Peyer's patch (tissue), 4 donors: Measurements from ENCODE around the gene ARMH3.

Experiments
- POLR2A ChIP-seq, 2 donors: fragments of 450-650 bp; IDR thresholded peaks; one replicate each; pipeline ENCODE4 v1.5.1; 2017; ENCODE audit warnings: antibody characterized with exemption in 2 of 2, mild to moderate bottlenecking in 2 of 2, moderate library complexity in 2 of 2
- TF ChIP-seq, protein P1 (sequence below), 6 experiments: fragments of 450-650 bp in 4 of 6; fragments of 200-600 bp in 2 of 6; sonication (generic) in 1 of 6; IDR thresholded peaks; one replicate each; pipeline ENCODE4 v1.5.1; 2017 to 2019; ENCODE audit warnings: antibody characterized with exemption in 6 of 6, mild to moderate bottlenecking in 3 of 6, moderate library complexity in 1 of 6

DNA sequence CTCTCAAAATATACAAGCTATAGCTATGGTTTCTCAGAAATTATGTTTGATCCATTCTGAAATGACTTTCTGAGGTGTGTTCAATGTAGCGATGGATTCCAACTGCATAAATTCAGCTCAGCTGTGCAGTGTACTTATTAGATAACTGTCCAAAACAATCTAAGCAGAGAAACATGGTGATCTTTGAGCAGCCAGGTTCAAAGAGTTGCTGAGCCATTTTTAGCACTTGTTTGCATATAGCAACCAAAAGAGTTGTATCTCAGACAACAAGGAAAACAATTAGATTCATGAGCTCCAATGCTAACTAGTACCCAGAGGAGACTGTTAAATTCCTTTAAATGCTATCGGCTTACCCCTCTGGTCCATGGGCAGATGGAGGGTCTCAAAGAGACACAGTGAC lies 196.4 kb downstream of the ARMH3 start:
- TF ChIP-seq POLR2A (IDR thresholded peaks at IDR 0.05), result no peak
- TF ChIP-seq, protein P1, sequence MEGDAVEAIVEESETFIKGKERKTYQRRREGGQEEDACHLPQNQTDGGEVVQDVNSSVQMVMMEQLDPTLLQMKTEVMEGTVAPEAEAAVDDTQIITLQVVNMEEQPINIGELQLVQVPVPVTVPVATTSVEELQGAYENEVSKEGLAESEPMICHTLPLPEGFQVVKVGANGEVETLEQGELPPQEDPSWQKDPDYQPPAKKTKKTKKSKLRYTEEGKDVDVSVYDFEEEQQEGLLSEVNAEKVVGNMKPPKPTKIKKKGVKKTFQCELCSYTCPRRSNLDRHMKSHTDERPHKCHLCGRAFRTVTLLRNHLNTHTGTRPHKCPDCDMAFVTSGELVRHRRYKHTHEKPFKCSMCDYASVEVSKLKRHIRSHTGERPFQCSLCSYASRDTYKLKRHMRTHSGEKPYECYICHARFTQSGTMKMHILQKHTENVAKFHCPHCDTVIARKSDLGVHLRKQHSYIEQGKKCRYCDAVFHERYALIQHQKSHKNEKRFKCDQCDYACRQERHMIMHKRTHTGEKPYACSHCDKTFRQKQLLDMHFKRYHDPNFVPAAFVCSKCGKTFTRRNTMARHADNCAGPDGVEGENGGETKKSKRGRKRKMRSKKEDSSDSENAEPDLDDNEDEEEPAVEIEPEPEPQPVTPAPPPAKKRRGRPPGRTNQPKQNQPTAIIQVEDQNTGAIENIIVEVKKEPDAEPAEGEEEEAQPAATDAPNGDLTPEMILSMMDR (IDR thresholded peaks at IDR 0.05), result no peak
